K562 (cell line): Measurements from ENCODE around the gene NEDD9. TPM values are rescaled to one million over a fixed set of nuclear protein-coding genes. Genes with fewer than 3 reads are reported as not detected.

Experiments
- ATAC-seq: fragments of 200-7000 bp; cut with Tn5 transposase; 3 replicates; pipeline ENCODE4 v1.9.1; 2020; ENCODE audit warnings: moderate library complexity
- BruUV-seq: library from RNA; stranded (reverse); fragments of 400-500 nt; replicated peaks from 2 replicates; lab custom pipeline; 2021; lab: Mats Ljungman, UMichigan
- CTCF ChIA-PET: fragments of 300-600 bp; formaldehyde crosslinking; extraction: SDS; loops from one replicate; lab custom pipeline; 2021; ENCODE audit warnings: low intra/inter-chr PET ratio; lab: Yijun Ruan, JAX
- POLR2A ChIA-PET: fragments of 300-600, 350-650 bp; sonication (Branson Sonifier 250); formaldehyde crosslinking; extraction: SDS; loops from one replicate; lab custom pipeline; 2021; ENCODE audit warnings: antibody characterized with exemption, inconsistent platforms; lab: Yijun Ruan, JAX
- DNase-seq, 4 experiments: peaks; one replicate each; pipeline versions ENCODE4 v3.0.0 to v3.0.0-alpha.2; 2011 to 2018; ENCODE audit warnings: low spot score in 3 of 4, mixed read lengths in 3 of 4; ENCODE audit errors: extremely low read depth in 1 of 4
- FAIRE-seq: peaks from 2 replicates; lab custom pipeline; 2011; peaks lifted over from hg19 to GRCh38; lab: Jason Lieb, UNC
- H2AFZ ChIP-seq: 2 replicates; pipeline ENCODE4 v1.6.0; 2011; ENCODE audit warnings: low read depth, low read length, control low read depth, inconsistent platforms
- H3K27ac ChIP-seq: fragments of 200-600 bp; 3 replicates; pipeline ENCODE4 v1.8.0; 2011; ENCODE audit warnings: low read depth, mild to moderate bottlenecking, control low read depth, inconsistent platforms, low read length, moderate library complexity, mixed read lengths; ENCODE audit errors: extremely low read depth
- H3K27me3 ChIP-seq, 2 experiments: fragments of 300-600 bp in 1 of 2; 2 replicates in 1 of 2; 3 replicates in 1 of 2; pipeline versions ENCODE4 v1.6.0 to v1.8.0; 2011; ENCODE audit warnings: inconsistent platforms in 2 of 2, low read length in 2 of 2, mild to moderate bottlenecking in 1 of 2, mixed read lengths in 1 of 2, moderate library complexity in 1 of 2; ENCODE audit not compliant: control insufficient read depth in 2 of 2, insufficient read depth in 2 of 2
- H3K36me3 ChIP-seq: fragments of 300-600 bp; 3 replicates; pipeline ENCODE4 v1.8.0; 2011; ENCODE audit warnings: mild to moderate bottlenecking, low read length, inconsistent platforms; ENCODE audit not compliant: control insufficient read depth, insufficient read depth
- H3K4me1 ChIP-seq, 2 experiments: fragments of 200-600 bp in 1 of 2; replicated peaks in 1 of 2; 2 replicates in 1 of 2; 3 replicates in 1 of 2; pipeline versions ENCODE4 v1.5.1 to v1.8.0; 2011; ENCODE audit warnings: inconsistent platforms in 2 of 2, low read length in 2 of 2, mild to moderate bottlenecking in 1 of 2, mixed read lengths in 1 of 2, moderate library complexity in 1 of 2; ENCODE audit not compliant: control insufficient read depth in 2 of 2, insufficient read depth in 2 of 2
- H3K4me2 ChIP-seq: 2 replicates; pipeline ENCODE4 v1.6.1; 2011; ENCODE audit warnings: low read length, control low read depth, inconsistent platforms, mixed read lengths; ENCODE audit not compliant: insufficient read depth
- H3K4me3 ChIP-seq: fragments of 200-600 bp; sonication (generic), shearing (Covaris generic); 2 replicates; pipeline ENCODE4 v1.5.1; 2016; ENCODE audit warnings: control low read depth, inconsistent platforms
- H3K79me2 ChIP-seq: fragments of 200-600 bp; 3 replicates; pipeline ENCODE4 v1.8.0; 2011; ENCODE audit warnings: low read length, inconsistent platforms; ENCODE audit not compliant: control insufficient read depth, insufficient read depth
- H3K9ac ChIP-seq, 2 experiments: 2 replicates each; pipeline versions ENCODE4 v1.6.0 to v1.6.1; 2011; ENCODE audit warnings: low read depth in 2 of 2, low read length in 2 of 2, control low read depth in 1 of 2, inconsistent platforms in 1 of 2, mild to moderate bottlenecking in 1 of 2, mixed read lengths in 1 of 2; ENCODE audit not compliant: insufficient read depth in 1 of 2
- H3K9me1 ChIP-seq: one replicate; pipeline ENCODE4 v1.6.0; 2011; ENCODE audit warnings: inconsistent platforms, mild to moderate bottlenecking, low read length, moderate library complexity; ENCODE audit not compliant: control insufficient read depth, insufficient read depth
- H3K9me3 ChIP-seq: replicated peaks from 2 replicates; pipeline ENCODE4 v1.5.1; 2011; ENCODE audit warnings: low read depth, low read length, inconsistent platforms; ENCODE audit not compliant: control insufficient read depth, insufficient read depth
- H4K20me1 ChIP-seq: replicated peaks from 2 replicates; pipeline ENCODE4 v1.6.1; 2011; ENCODE audit warnings: low read length, inconsistent platforms, mixed read lengths; ENCODE audit not compliant: control insufficient read depth, insufficient read depth
- CBX8 ChIP-seq: fragments of 200-600 bp; sonication (generic); IDR thresholded peaks from 2 replicates; pipeline ENCODE4 v1.6.1; 2012; ENCODE audit warnings: borderline replicate concordance, mixed run types, low read depth, mild to moderate bottlenecking, moderate library complexity, mixed read lengths, low read length, control low read depth, inconsistent platforms; ENCODE audit not compliant: poor library complexity, severe bottlenecking; ENCODE audit errors: extremely low read depth
- FIP1L1 ChIP-seq: fragments of 200-400 bp; formaldehyde crosslinking; IDR thresholded peaks from 2 replicates; pipeline ENCODE4 v1.6.1; 2018; ENCODE audit warnings: mild to moderate bottlenecking, low read depth, low read length; ENCODE audit not compliant: poor library complexity, severe bottlenecking
- FOXM1 ChIP-seq, 2 experiments: fragments of 450-650 bp in 1 of 2; sonication (generic) in 1 of 2; formaldehyde crosslinking in 1 of 2; IDR thresholded peaks; 2 replicates each; pipeline versions ENCODE4 v1.6.1 to v1.9.0; 2017 to 2022; ENCODE audit warnings: low read depth in 2 of 2, mild to moderate bottlenecking in 2 of 2, missing genetic modification reagents in 1 of 2, moderate library complexity in 1 of 2
- HIVEP1 ChIP-seq: fragments of 250-450 bp; sonication (Bioruptor Pico); IDR thresholded peaks from 2 replicates; pipeline ENCODE4 v1.4.0; 2020; ENCODE audit warnings: mild to moderate bottlenecking
- KDM1A ChIP-seq, 2 experiments: fragments of 450-650 bp; IDR thresholded peaks; 2 replicates each; pipeline ENCODE4 v1.6.1; 2016; ENCODE audit warnings: mild to moderate bottlenecking in 2 of 2
- NFIX ChIP-seq: fragments of 250-450 bp; sonication (Bioruptor Pico); IDR thresholded peaks from 2 replicates; pipeline ENCODE4 v1.4.0; 2020; ENCODE audit warnings: low read depth, mild to moderate bottlenecking, moderate library complexity
- PHB2 ChIP-seq: fragments of 450-650 bp; IDR thresholded peaks from 2 replicates; pipeline ENCODE4 v1.6.1; 2017; ENCODE audit warnings: low read depth
- ZBTB12 ChIP-seq: fragments of 250-450 bp; sonication (Bioruptor Pico); IDR thresholded peaks from 2 replicates; pipeline ENCODE4 v1.4.0; 2020
- ZNF175 ChIP-seq: fragments of 200-800 bp; sonication (Bioruptor generic); IDR thresholded peaks from 2 replicates; pipeline ENCODE4 v1.6.1; 2016; ENCODE audit warnings: low read depth, mild to moderate bottlenecking, missing genetic modification characterization, missing compliant biosample characterization
- ZNF444 ChIP-seq: fragments of 250-450 bp; sonication (Bioruptor Pico); IDR thresholded peaks from 2 replicates; pipeline ENCODE4 v1.4.0; 2020; ENCODE audit warnings: mild to moderate bottlenecking, moderate library complexity
- ZZZ3 ChIP-seq: fragments of 450-650 bp; IDR thresholded peaks from 2 replicates; pipeline ENCODE4 v1.6.1; 2016; ENCODE audit warnings: antibody characterized with exemption, mild to moderate bottlenecking, moderate library complexity
- whole genome bisulfite sequencing: fragments of 100-300 bp; shearing (Covaris generic); methylation state at CpG from one replicate; pipeline ENCODE4 v1.1.6; 2016; ENCODE audit warnings: low coverage, mixed read lengths; ENCODE audit not compliant: insufficient coverage; ENCODE audit errors: missing lambda C conversion rate; 5-methylcytosine and 5-hydroxymethylcytosine counted together
- in situ Hi-C: fragments of 300-500 bp; cut with MboI; formaldehyde crosslinking; loops from 4 replicates; pipeline ENCODE4 v1.15.0; 2018; ENCODE audit warnings: inconsistent platforms, mixed read lengths
- intact Hi-C: fragments of 100-400 bp; cut with micrococcal nuclease; formaldehyde crosslinking; loops from 2 replicates; pipeline ENCODE4 v1.14.2; 2022
- polyA plus RNA-seq, 8 experiments: library from polyadenylated mRNA; depleted of rRNA in 4 of 8; stranded (reverse) in 5 of 8; unstranded in 3 of 8; fragments of >200 nt; fragmentation: Nextera tagmentation in 2 of 8; fragmentation: Illumina TruSeq in 1 of 8; extraction: Ambion mirVana in 2 of 8; extraction: Trizol in 1 of 8; gene quantifications; 2 replicates each; pipeline versions ENCODE4 v1.2.1 to v1.2.3, GENCODE V29; 2011 to 2014; ENCODE audit warnings: inconsistent platforms in 1 of 8, missing spikeins in 1 of 8
- total RNA-seq, 7 experiments: library from RNA; depleted of rRNA in 6 of 7; stranded (reverse); fragments of >200 nt in 6 of 7; fragmentation: Illumina TruSeq in 2 of 7; extraction: Trizol in 2 of 7; gene quantifications; 2 replicates each; pipeline versions ENCODE4 v1.2.1 to v1.2.3, GENCODE V29; 2011 to 2021; ENCODE audit warnings: low replicate concordance in 1 of 7
- TF ChIP-seq, protein P1 (sequence below): sonication (generic); formaldehyde crosslinking; IDR thresholded peaks from 2 replicates; pipeline ENCODE4 v1.8.0; 2022; ENCODE audit warnings: missing genetic modification reagents, mild to moderate bottlenecking, borderline replicate concordance
- TF ChIP-seq, protein P2 (sequence below): fragments of 200-800 bp; sonication (Bioruptor generic); IDR thresholded peaks from 2 replicates; pipeline ENCODE4 v1.6.1; 2017; ENCODE audit warnings: missing genetic modification characterization, missing compliant biosample characterization
- TF ChIP-seq, protein P3 (sequence below): fragments of 250-450 bp; sonication (Bioruptor Pico); IDR thresholded peaks from 2 replicates; pipeline ENCODE4 v1.4.0; 2020; ENCODE audit warnings: mild to moderate bottlenecking, moderate library complexity

The NEDD9 gene
- total and polyA plus RNA-seq, 9 of the 15 experiments (the other 6 are each of a cell fraction or from before 2014, with no cell fraction given) = 0.04 to 0.18 (median 0.15) TPM; not detected in 6

DNA sequence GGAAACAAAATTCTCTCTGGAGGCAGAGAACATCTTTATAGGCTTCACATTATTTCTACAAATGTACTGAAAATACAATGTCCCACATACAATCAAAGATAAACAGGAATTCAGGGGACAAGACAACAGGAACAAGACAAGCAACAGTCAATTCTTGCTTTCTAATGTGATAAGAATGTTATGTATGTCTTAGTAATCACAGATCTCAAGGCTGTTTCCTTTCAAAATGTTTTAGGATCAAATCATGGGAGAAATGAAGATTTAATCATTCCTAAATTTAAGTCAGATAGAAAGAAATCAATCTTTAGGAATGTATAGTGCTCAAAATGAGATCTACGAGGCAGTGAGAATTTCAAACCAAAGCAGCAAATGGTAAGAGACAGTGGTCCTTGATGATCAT is 32.1 kb downstream of the NEDD9 start:
- no peak overlapping the region for H3K4me3 ChIP-seq
- H3K9ac ChIP-seq = no peak overlapping the region
- H3K4me2 ChIP-seq = no peak overlapping the region
- no peaks in the 10 kb centered on the region for H3K9me3 ChIP-seq
- no peaks in the 10 kb centered on the region for H3K9me1 ChIP-seq
- ChIA-PET CTCF (no interaction called here), POLR2A (interaction anchor here (0.6 kb wide), 1 partner anchor 10 kb away, joined by 3 read pairs; no protein-coding TSS in a partner anchor)
- no peak overlapping the region for H2AFZ ChIP-seq
- no TSS peak for BruUV-seq
- H3K36me3 ChIP-seq = no peaks in the 10 kb centered on the region
- H3K4me1 ChIP-seq = no peaks in the 10 kb centered on the region
- in situ Hi-C loops (no loop called here), intact Hi-C loops (no loop called here)
- H4K20me1 ChIP-seq = no peaks in the 10 kb centered on the region
- TF ChIP-seq FOXM1 (IDR thresholded peaks at IDR 0.05; ENCODE audit: low read depth) (no peak), FOXM1 (CRISPR knock-in tag; IDR thresholded peaks at IDR 0.05; ENCODE audit: low read depth) (no peak), FIP1L1 (no peak), CBX8 (no peak), NFIX (CRISPR knock-in tag) (no peak), PHB2 (no peak), KDM1A (IDR thresholded peaks at IDR 0.05) (no peak), ZZZ3 (no peak), HIVEP1 (CRISPR knock-in tag) (no peak), ZNF444 (CRISPR knock-in tag) (no peak), ZBTB12 (CRISPR knock-in tag) (no peak), ZNF175 (CRISPR knock-in tag) (no peak)
- TF ChIP-seq, protein P1, sequence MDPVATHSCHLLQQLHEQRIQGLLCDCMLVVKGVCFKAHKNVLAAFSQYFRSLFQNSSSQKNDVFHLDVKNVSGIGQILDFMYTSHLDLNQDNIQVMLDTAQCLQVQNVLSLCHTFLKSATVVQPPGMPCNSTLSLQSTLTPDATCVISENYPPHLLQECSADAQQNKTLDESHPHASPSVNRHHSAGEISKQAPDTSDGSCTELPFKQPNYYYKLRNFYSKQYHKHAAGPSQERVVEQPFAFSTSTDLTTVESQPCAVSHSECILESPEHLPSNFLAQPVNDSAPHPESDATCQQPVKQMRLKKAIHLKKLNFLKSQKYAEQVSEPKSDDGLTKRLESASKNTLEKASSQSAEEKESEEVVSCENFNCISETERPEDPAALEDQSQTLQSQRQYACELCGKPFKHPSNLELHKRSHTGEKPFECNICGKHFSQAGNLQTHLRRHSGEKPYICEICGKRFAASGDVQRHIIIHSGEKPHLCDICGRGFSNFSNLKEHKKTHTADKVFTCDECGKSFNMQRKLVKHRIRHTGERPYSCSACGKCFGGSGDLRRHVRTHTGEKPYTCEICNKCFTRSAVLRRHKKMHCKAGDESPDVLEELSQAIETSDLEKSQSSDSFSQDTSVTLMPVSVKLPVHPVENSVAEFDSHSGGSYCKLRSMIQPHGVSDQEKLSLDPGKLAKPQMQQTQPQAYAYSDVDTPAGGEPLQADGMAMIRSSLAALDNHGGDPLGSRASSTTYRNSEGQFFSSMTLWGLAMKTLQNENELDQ = no peak
- TF ChIP-seq, protein P2, sequence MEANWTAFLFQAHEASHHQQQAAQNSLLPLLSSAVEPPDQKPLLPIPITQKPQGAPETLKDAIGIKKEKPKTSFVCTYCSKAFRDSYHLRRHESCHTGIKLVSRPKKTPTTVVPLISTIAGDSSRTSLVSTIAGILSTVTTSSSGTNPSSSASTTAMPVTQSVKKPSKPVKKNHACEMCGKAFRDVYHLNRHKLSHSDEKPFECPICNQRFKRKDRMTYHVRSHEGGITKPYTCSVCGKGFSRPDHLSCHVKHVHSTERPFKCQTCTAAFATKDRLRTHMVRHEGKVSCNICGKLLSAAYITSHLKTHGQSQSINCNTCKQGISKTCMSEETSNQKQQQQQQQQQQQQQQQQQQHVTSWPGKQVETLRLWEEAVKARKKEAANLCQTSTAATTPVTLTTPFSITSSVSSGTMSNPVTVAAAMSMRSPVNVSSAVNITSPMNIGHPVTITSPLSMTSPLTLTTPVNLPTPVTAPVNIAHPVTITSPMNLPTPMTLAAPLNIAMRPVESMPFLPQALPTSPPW (CRISPR knock-in tag) = no peak
- TF ChIP-seq, protein P3, sequence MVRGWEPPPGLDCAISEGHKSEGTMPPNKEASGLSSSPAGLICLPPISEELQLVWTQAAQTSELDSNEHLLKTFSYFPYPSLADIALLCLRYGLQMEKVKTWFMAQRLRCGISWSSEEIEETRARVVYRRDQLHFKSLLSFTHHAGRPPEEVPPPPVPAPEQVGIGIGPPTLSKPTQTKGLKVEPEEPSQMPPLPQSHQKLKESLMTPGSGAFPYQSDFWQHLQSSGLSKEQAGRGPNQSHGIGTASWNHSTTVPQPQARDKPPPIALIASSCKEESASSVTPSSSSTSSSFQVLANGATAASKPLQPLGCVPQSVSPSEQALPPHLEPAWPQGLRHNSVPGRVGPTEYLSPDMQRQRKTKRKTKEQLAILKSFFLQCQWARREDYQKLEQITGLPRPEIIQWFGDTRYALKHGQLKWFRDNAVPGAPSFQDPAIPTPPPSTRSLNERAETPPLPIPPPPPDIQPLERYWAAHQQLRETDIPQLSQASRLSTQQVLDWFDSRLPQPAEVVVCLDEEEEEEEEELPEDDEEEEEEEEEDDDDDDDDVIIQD = no peak
- 9% methylated on average over 1 of the region's 1 CpG for WGBS
- H3K27me3 ChIP-seq = peaks cover 36 to 56% of the 10 kb centered on the region in 2 experiments
- no peak overlapping the region for H3K27ac ChIP-seq
- no peaks in the 10 kb centered on the region for H3K79me2 ChIP-seq
- no peak for ATAC-seq
- DNase-seq = no peak
- no peak for FAIRE-seq
